Left renal pelvis (tissue), 4 donors: ENCODE measurements around the gene PTPN13. TPM values are rescaled to one million over a fixed set of nuclear protein-coding genes. Genes with fewer than 3 reads are reported as not detected.

Source experiments
- DNase-seq, 4 donors: peaks; one replicate each; pipeline ENCODE4 v3.0.0-alpha.2; 2013; ENCODE audit warnings: low read depth in 4 of 4, low spot score in 3 of 4
- polyA plus RNA-seq, 4 donors: library from polyadenylated mRNA; unstranded; fragments of 120-200 nt; gene quantifications; one replicate each; pipeline ENCODE4 v1.2.1, GENCODE V29; 2013; ENCODE audit not compliant: insufficient read length in 4 of 4

PTPN13 gene
- polyA plus RNA-seq, 4 donors = 26.5 to 158 (median 126) TPM

DNA sequence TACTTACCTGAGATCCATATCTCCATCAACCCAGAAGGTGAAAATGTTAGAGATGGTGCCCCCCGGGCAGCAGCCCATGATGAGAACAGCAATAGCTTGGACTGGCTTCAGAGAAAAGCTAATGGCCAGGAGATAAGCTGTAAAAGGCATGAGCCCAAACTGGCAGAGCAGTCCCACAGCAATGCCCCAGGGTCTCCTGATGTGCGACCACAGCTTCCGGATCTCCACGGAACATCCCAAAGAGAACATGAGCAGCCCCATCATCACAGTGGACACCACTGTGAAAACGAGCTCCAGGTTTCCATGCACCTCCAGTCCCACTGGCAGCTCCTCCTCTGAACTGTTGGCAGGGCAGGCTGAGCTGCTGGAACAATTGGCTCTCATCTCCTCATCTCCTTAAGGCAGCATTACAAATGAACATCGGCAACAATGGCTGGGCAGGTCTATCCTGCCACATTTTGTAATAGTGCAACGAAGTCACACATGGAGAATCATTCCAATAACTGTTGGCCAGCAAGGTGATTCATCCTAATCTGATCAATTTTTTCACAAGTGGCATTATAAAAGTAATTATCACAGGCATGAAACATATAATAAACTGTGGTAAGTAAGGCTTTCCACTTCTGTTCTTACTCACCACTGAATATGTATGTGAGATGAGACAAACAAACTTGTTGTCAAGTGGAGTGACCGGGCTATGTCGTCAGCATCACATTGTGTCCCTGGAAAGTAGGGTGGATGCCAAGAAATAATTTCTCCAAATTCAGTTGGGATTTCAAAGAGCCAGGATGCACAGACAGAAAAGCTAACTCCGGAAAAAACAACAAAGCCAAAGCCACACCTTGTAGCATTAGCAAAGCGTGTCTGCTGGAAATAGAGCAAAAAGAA, 254.9 kb downstream of the PTPN13 start, which contains the start of gene SLC10A6:
Gene SLC10A6, minus strand, starts transcription at position 653 of the 888 bp plus-strand sequence. Its CDS starts 269 bp downstream, at position 384.
- DNase-seq = no peak

DNA sequence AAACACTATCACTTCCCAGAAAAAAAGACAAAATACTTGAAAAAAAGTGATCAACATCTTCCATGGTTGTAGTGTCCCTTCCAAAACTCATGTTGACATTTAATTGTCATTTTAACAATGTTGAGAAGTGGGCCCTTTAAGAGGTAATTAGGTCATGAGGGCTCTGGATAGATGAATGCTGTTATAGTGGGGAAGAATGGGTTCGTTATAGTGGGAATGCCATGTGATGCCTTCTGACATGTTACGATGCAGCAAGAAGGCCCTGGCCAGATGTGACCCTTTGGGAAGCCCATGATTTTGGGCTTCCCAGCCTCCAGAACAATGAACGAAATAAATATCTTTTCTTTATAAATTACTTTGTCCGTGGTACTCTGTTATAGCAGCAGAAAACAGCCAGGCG, 259.1 kb downstream of the PTPN13 start:
- DNase-seq = no peak

DNA sequence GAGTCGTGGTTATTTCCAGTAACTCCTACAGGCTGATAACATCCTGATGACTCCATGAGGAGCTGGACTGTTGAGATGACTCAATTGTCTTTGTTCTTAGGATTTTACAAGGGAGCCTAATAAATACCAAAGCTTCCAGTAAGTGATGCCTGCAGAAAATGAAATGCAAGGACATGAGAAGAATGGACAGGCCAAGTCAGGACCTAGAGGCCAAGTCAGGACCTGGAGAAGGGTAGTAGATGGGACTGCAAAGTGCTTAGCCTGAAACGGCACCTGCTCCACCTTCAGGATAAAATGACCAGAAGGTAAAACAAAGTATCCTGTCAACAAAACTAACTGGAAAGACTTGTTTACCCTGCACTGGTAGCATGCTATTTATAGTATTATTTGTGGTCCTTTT, 261.5 kb downstream of the PTPN13 start:
- no peak for DNase-seq

DNA sequence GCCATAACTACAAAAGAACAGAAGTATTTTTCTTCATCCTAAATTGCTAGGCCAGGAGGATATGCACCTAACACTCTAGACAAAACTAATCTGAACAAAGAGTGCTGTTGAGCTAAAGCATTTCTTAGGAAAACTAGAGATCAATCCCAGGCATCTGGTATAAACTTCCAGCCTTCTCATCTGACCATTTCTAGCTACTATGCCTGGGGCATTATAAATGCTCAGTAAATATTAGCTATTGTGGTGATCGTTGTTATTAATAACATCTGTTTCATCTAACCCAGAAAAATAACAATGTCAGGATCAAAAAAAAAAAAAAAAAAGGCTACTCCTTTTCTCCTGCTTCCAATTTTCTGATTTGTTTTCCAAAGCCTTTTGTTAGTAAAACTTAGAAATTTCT, 262.8 kb downstream of the PTPN13 start:
- DNase-seq = no peak

DNA sequence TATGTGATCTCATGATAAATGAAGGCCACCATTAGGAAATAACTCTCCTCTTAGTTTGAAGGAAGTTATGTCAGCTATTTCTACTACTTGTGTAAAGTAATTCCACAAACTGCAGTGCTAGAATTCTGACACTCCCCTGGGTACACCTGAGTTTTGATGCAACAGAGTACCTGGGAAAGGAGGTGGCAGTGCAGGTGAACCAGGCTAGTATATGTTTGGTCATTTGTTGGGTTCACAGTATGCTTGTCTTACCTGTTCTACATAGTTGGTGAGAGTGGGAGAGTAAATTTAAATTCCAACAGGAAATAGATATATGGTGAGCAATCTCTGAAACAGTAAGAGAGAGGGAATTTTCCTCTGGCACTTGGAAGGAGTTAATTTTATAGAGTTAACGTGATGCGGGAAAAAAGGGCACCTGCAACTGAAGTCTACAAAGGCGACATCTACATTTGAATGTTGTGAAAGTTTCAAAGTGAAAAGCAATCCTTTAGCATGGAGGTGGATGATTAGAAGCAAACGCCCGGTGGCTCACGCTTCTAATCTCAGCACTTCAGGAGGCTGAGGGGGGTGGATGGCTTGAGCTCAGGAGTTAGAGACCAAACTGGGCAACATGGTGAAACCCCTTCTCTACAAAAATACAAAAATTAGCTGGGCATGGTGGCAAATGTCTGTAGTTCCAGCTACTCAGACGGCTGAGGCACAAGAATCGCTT, 263.4 kb downstream of the PTPN13 start:
- DNase-seq = no peak

Other genes with a start within 250 kb of the PTPN13 start
- 10 to 100 TPM; 49.3 to 71.6 (median 60.0) TPM for gene MAPK10, start 234.3 kb upstream of the PTPN13 start, polyA plus RNA-seq